SK-N-SH (cell line): ENCODE data around the gene ZNF700.

ENCODE experiments used
- CTCF ChIP-seq: fragments of 200-600 bp; sonication (generic); IDR thresholded peaks from 2 replicates; pipeline ENCODE4 v1.6.1; 2017; ENCODE audit warnings: antibody characterized with exemption, mild to moderate bottlenecking, moderate library complexity
- JUND ChIP-seq: IDR thresholded peaks from 2 replicates; pipeline ENCODE4 v1.4.0; 2012
- MXI1 ChIP-seq: IDR thresholded peaks from 2 replicates; pipeline ENCODE4 v1.6.1; 2012; ENCODE audit warnings: mild to moderate bottlenecking, low read depth, low read length, improper control_type of control experiment
- POLR2AphosphoS5 ChIP-seq: IDR thresholded peaks from 2 replicates; pipeline ENCODE4 v1.6.1; 2012; ENCODE audit warnings: low read depth, low read length
- REST ChIP-seq: IDR thresholded peaks from 2 replicates; pipeline ENCODE4 v1.6.1; 2012; ENCODE audit warnings: mild to moderate bottlenecking, low read depth, low read length, moderate library complexity
- SIN3A ChIP-seq: IDR thresholded peaks from 2 replicates; pipeline ENCODE4 v1.6.1; 2012; ENCODE audit warnings: low read depth, mild to moderate bottlenecking, low read length, moderate library complexity, borderline replicate concordance
- TAF1 ChIP-seq: IDR thresholded peaks from 2 replicates; pipeline ENCODE4 v1.6.1; 2012; ENCODE audit warnings: low read depth, mild to moderate bottlenecking, low read length, moderate library complexity, borderline replicate concordance

GRCh38 chr19:11924886-11925650 is at the start of gene ZNF700:
- TF ChIP-seq CTCF: no peak
- peak; percentile 68 for TF ChIP-seq MXI1
- no peak for TF ChIP-seq JUND
- no peak for TF ChIP-seq REST
- TF ChIP-seq POLR2AphosphoS5: 0 out of 2 replicates have a peak, but pooled peaks have one; percentile 51
- TF ChIP-seq TAF1: no peak; the same call in 1 of the 2 replicates
- TF ChIP-seq SIN3A: no peak
